ENCODE measurements around the gene FAM131A. TPM values are rescaled to one million over a fixed set of nuclear protein-coding genes. Genes with fewer than 3 reads are reported as not detected.

FAM131A gene
- total and polyA plus RNA-seq, 2 donors (not counting 1 experiment from before 2014, with no cell fraction given): 11.7 to 13.4 TPM

GRCh38 chr3:184322731-184323487, 14.5 kb upstream of the FAM131A start:
- Histone ChIP-seq H3K36me3 (replicated peaks in 1 of 2; ENCODE audit: control extremely low read depth in 1 of 2, control insufficient read depth in 1 of 2, extremely low read depth in 1 of 2, insufficient read depth in 2 of 2, low read length in 1 of 2) (peaks cover 6 to 88% of the 10 kb centered on the region in 2 experiments), H4K20me1 (ENCODE audit: control insufficient read depth, insufficient read depth, low read length, poor library complexity, severe bottlenecking) (peaks cover 54% of the 10 kb centered on the region), H3K9ac (ENCODE audit: low read length) (no peak overlapping the region), H3K9me3 (ENCODE audit: control extremely low read depth in 1 of 3, control insufficient read depth in 2 of 3, insufficient read depth in 1 of 3, low read length in 2 of 3) (no peaks in the 10 kb centered on the region), H3K4me1 (ENCODE audit: control insufficient read depth in 2 of 2, insufficient read depth in 2 of 2, low read length in 2 of 2) (no peaks in the 10 kb centered on the region), H3K4me2 (replicated peaks; ENCODE audit: low read depth, low read length, poor library complexity, severe bottlenecking) (no peak overlapping the region), H3K27ac (ENCODE audit: low read length in 2 of 2) (no peak overlapping the region), H3K27me3 (replicated peaks in 1 of 4; ENCODE audit: control extremely low read depth in 1 of 4, control insufficient read depth in 3 of 4, insufficient read depth in 4 of 4, low read length in 3 of 4) (no peaks in the 10 kb centered on the region), H3K4me3 (ENCODE audit: control extremely low read depth in 1 of 5, extremely low read depth in 1 of 5, insufficient read depth in 1 of 5, low read depth in 2 of 5, low read length in 4 of 5) (no peak overlapping the region), H2AFZ (ENCODE audit: insufficient read depth, low read depth, low read length, poor library complexity, severe bottlenecking) (no peak overlapping the region), H3K79me2 (ENCODE audit: control insufficient read depth, insufficient read depth, low read length) (peaks cover 4% of the 10 kb centered on the region)
- no peak for DNase-seq
- no peak for TF ChIP-seq CTCF (IDR thresholded peaks at IDR 0.05)
- no peak for TF ChIP-seq EZH2 (IDR thresholded peaks at IDR 0.05; ENCODE audit: borderline replicate concordance, insufficient read depth, low read depth, low read length, poor library complexity, severe bottlenecking)
- H3K4me1 Mint-ChIP-seq: peaks cover 5% of the 10 kb centered on the region
- ChIA-PET CTCF (no interaction called here), POLR2A (no interaction called here)
- no peak overlapping the region for H3K4me3 Mint-ChIP-seq
- WGBS (ENCODE audit: insufficient coverage): 97% methylated on average over 13 of the region's 20 CpGs
- intact Hi-C loops (cut with micrococcal nuclease): no loop called here
- no peaks in the 10 kb centered on the region for H3K9me3 Mint-ChIP-seq (ENCODE audit: insufficient read depth)
- ATAC-seq (ENCODE audit: low read depth): no peak
- no peak overlapping the region for H3K27ac Mint-ChIP-seq
- no peaks in the 10 kb centered on the region for H3K27me3 Mint-ChIP-seq

- Histone ChIP-seq H3K27me3 (replicated peaks in 1 of 4; ENCODE audit: control extremely low read depth in 1 of 4, control insufficient read depth in 3 of 4, insufficient read depth in 4 of 4, low read length in 3 of 4) (no peaks in the 10 kb centered on the region), H3K27ac (ENCODE audit: low read length in 2 of 2) (no peak overlapping the region), H3K4me3 (ENCODE audit: control extremely low read depth in 1 of 5, extremely low read depth in 1 of 5, insufficient read depth in 1 of 5, low read depth in 2 of 5, low read length in 4 of 5) (no peak overlapping the region), H4K20me1 (ENCODE audit: control insufficient read depth, insufficient read depth, low read length, poor library complexity, severe bottlenecking) (peaks cover 47% of the 10 kb centered on the region), H2AFZ (ENCODE audit: insufficient read depth, low read depth, low read length, poor library complexity, severe bottlenecking) (no peak overlapping the region), H3K36me3 (replicated peaks in 1 of 2; ENCODE audit: control extremely low read depth in 1 of 2, control insufficient read depth in 1 of 2, extremely low read depth in 1 of 2, insufficient read depth in 2 of 2, low read length in 1 of 2) (peaks cover 6 to 92% of the 10 kb centered on the region in 2 experiments), H3K9me3 (ENCODE audit: control extremely low read depth in 1 of 3, control insufficient read depth in 2 of 3, insufficient read depth in 1 of 3, low read length in 2 of 3) (no peaks in the 10 kb centered on the region), H3K9ac (ENCODE audit: low read length) (no peak overlapping the region), H3K79me2 (ENCODE audit: control insufficient read depth, insufficient read depth, low read length) (peaks cover 4% of the 10 kb centered on the region), H3K4me1 (ENCODE audit: control insufficient read depth in 2 of 2, insufficient read depth in 2 of 2, low read length in 2 of 2) (no peaks in the 10 kb centered on the region), H3K4me2 (replicated peaks; ENCODE audit: low read depth, low read length, poor library complexity, severe bottlenecking) (no peak overlapping the region)
- ChIA-PET POLR2A (no interaction called here), CTCF (no interaction called here)
- intact Hi-C loops (cut with micrococcal nuclease): no loop called here
- H3K27me3 Mint-ChIP-seq: no peaks in the 10 kb centered on the region
- no peak overlapping the region for H3K27ac Mint-ChIP-seq
- H3K4me1 Mint-ChIP-seq: peaks cover 3% of the 10 kb centered on the region
- no peak overlapping the region for H3K4me3 Mint-ChIP-seq
- ATAC-seq (ENCODE audit: low read depth) (no peak), DNase-seq (no peak)
- 100% methylated on average over 8 of the region's 8 CpGs for WGBS (ENCODE audit: insufficient coverage)
- no peaks in the 10 kb centered on the region for H3K9me3 Mint-ChIP-seq (ENCODE audit: insufficient read depth)
- TF ChIP-seq CTCF (IDR thresholded peaks at IDR 0.05): no peak
- TF ChIP-seq EZH2 (IDR thresholded peaks at IDR 0.05; ENCODE audit: borderline replicate concordance, insufficient read depth, low read depth, low read length, poor library complexity, severe bottlenecking): no peak
These were observed 13.7 kb upstream of the FAM131A start for GRCh38 chr3:184323696-184324095.
